ENCODE measurements around the gene CEPT1.
A peak's percentile ranks its signal among the peaks of the same experiment; 100 is the strongest.

Gene CEPT1

GRCh38 chr1:111183308-111184069, 43.5 kb downstream of the CEPT1 start:
- ATAC-seq (ENCODE audit: low read depth) (no peak), DNase-seq (ENCODE audit: low spot score) (no peak)
- Histone ChIP-seq H3K4me3 (ENCODE audit: severe bottlenecking) (no peak overlapping the region), H3K27me3 (ENCODE audit: insufficient read depth, poor library complexity, severe bottlenecking) (no peaks in the 10 kb centered on the region), H3K4me1 (ENCODE audit: insufficient read depth, poor library complexity, severe bottlenecking) (no peaks in the 10 kb centered on the region), H3K36me3 (ENCODE audit: low read depth) (peaks cover 64% of the 10 kb centered on the region), H3K27ac (ENCODE audit: poor library complexity, severe bottlenecking) (no peak overlapping the region), H3K9me3 (ENCODE audit: severe bottlenecking) (no peaks in the 10 kb centered on the region)
- no peak for TF ChIP-seq CTCF (IDR thresholded peaks at IDR 0.05; ENCODE audit: poor library complexity, severe bottlenecking)

GRCh38 chr1:111184663-111185062, 44.6 kb downstream of the CEPT1 start:
- no peak for TF ChIP-seq CTCF (IDR thresholded peaks at IDR 0.05; ENCODE audit: poor library complexity, severe bottlenecking)
- Histone ChIP-seq H3K4me3 (ENCODE audit: severe bottlenecking) (no peak overlapping the region), H3K27ac (ENCODE audit: poor library complexity, severe bottlenecking) (no peak overlapping the region), H3K9me3 (ENCODE audit: severe bottlenecking) (no peaks in the 10 kb centered on the region), H3K36me3 (ENCODE audit: low read depth) (peaks cover 68% of the 10 kb centered on the region), H3K4me1 (ENCODE audit: insufficient read depth, poor library complexity, severe bottlenecking) (no peaks in the 10 kb centered on the region), H3K27me3 (ENCODE audit: insufficient read depth, poor library complexity, severe bottlenecking) (no peaks in the 10 kb centered on the region)
- no peak for DNase-seq (ENCODE audit: low spot score)
- ATAC-seq (ENCODE audit: low read depth) = no peak

GRCh38 chr1:111190931-111191451, 51.0 kb downstream of the CEPT1 start:
- peaks cover 35% of the 10 kb centered on the region for H3K36me3 ChIP-seq (ENCODE audit: low read depth)
- H3K27me3 ChIP-seq (ENCODE audit: insufficient read depth, poor library complexity, severe bottlenecking) = no peaks in the 10 kb centered on the region
- H3K9me3 ChIP-seq (ENCODE audit: severe bottlenecking) = no peaks in the 10 kb centered on the region
- DNase-seq (ENCODE audit: low spot score) (no peak), ATAC-seq (ENCODE audit: low read depth) (no peak)
- no peak overlapping the region for H3K27ac ChIP-seq (ENCODE audit: poor library complexity, severe bottlenecking)
- H3K4me3 ChIP-seq (ENCODE audit: severe bottlenecking) = no peak overlapping the region
- no peak for TF ChIP-seq CTCF (IDR thresholded peaks at IDR 0.05; ENCODE audit: poor library complexity, severe bottlenecking)
- H3K4me1 ChIP-seq (ENCODE audit: insufficient read depth, poor library complexity, severe bottlenecking) = no peaks in the 10 kb centered on the region

- Histone ChIP-seq H3K27me3 (ENCODE audit: insufficient read depth, poor library complexity, severe bottlenecking) (no peaks in the 10 kb centered on the region), H3K27ac (ENCODE audit: poor library complexity, severe bottlenecking) (no peak overlapping the region), H3K4me3 (ENCODE audit: severe bottlenecking) (no peak overlapping the region), H3K4me1 (ENCODE audit: insufficient read depth, poor library complexity, severe bottlenecking) (no peaks in the 10 kb centered on the region), H3K9me3 (ENCODE audit: severe bottlenecking) (no peaks in the 10 kb centered on the region), H3K36me3 (ENCODE audit: low read depth) (peaks cover 31% of the 10 kb centered on the region)
- ATAC-seq (ENCODE audit: low read depth) (peak; percentile 31; the same call in 1 of the 3 replicates), DNase-seq (ENCODE audit: low spot score) (no peak)
- TF ChIP-seq CTCF (IDR thresholded peaks at IDR 0.05; ENCODE audit: poor library complexity, severe bottlenecking) = no peak
Measured at GRCh38 chr1:111191496-111191895, 51.5 kb downstream of the CEPT1 start.

GRCh38 chr1:111192074-111192473, 52.1 kb downstream of the CEPT1 start:
- ATAC-seq (ENCODE audit: low read depth) (no peak), DNase-seq (ENCODE audit: low spot score) (no peak)
- Histone ChIP-seq H3K27me3 (ENCODE audit: insufficient read depth, poor library complexity, severe bottlenecking) (no peaks in the 10 kb centered on the region), H3K4me3 (ENCODE audit: severe bottlenecking) (no peak overlapping the region), H3K27ac (ENCODE audit: poor library complexity, severe bottlenecking) (no peak overlapping the region), H3K9me3 (ENCODE audit: severe bottlenecking) (no peaks in the 10 kb centered on the region), H3K4me1 (ENCODE audit: insufficient read depth, poor library complexity, severe bottlenecking) (no peaks in the 10 kb centered on the region), H3K36me3 (ENCODE audit: low read depth) (peaks cover 31% of the 10 kb centered on the region)
- no peak for TF ChIP-seq CTCF (IDR thresholded peaks at IDR 0.05; ENCODE audit: poor library complexity, severe bottlenecking)

All from RWPE2 (cell line).